Measurements from ENCODE around the gene RBM39.
"Not testable (repeated sequence)": the region's sequence is repeated elsewhere in the genome, so short reads cannot be mapped to it uniquely, and the experiment has no call there.

RBM39 gene

DNA sequence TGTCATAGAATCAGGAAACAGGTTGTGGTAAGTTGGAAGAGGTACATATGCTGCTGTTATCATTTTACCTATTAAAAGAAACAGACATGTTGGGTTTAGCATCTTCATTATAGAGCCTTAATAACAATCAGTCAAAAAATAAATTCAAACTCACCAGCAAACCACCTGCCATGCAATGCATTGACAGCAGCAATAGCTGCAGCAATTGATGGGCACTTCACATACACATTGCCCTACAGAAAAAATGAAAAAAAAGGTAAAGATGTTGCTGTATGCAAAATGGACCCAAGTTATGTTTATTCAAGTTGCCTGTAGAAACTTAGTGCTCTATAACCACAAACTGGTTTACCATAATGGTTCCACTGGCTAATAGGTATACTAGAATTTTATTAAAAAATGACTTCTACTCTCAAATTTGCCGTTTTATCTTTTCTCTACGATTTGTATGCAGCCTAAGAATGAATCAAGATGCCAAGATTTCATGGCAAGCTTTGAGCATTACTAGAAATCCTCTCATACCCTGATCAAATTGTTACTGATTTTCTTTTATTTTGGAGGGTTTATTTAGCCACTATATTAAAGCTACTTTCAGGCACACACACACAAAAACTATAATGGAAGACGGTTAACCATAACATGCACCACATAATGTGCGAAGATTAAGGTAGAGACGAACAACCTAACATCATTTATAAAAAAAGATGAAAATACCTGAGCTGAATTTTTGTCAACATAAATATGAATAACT is 37.4 kb downstream of the RBM39 start:
- DNase-seq = no peak

DNA sequence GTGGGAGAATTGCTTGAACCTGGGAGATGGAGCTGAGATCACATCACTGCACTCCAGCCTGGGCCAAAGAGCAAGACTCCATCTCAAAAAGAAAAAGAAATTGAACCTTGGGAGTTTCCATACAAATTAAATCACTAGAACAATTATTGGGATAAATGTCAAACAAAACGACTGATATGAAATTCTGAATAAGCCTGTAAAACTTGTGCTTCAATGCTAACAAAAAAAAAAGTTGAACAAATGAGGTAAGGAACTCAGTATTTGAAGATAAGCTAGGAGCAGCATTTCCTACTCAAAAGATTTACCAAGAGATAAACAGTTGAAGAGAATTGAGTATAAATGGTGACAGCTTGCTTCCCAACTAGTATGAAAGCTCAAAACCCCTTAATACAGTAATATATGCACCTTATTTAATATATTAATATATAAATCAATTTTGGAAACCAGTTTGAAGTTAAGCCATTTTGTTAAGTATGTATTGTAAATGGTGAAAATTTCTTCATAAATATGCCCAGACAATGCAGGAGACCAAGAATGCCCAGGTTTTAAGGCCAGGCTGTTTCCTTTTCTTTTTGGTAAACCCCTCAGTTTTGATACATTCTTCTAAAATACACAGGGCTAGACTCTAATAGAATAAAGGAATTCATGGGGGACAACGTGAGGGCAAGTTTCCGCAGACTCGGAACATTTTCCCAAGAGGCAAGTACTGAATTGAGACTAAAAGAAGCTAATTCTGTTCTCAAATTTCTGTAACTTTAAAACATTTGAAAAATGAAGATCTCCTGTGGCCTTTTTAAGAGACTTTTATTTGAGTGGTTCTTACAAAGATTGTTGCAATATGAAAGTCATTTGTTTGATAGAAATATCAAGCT is 39.0 kb downstream of the RBM39 start:
- DNase-seq = no peak

DNA sequence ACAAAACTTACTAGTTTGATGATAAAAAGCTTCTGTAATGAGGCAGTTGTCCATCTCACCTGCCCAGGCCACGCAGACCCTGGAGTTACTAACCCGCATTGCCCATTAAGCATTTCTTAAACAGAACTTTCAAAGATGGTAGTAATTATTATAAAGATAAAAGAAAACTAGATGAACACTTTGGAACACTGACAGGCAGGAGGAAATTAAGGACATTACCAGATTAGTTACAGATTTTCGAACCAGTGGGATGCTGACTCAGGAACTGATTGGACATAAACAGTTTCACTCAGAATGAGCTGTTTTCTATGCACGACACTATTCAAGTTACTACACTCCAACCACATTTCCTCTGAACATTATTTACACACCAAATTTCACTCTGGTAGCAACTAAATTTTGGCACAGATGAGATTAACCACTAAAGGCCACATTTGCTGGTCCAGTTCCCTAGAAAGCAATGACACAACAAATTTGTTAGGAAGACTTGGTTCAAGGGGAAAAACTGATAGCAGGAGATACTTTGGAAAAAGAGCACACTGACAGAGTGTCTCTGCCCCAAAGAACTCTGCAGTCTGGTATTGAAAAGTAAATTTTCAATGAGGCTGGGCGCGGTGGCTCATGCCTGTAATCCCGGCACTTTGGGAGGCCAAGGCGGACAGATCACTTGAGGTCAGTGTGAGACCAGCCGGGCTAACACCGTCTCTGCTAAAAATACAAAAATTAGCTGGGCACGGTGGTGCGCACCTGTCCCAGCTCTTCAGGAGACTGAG is 39.8 kb downstream of the RBM39 start:
- DNase-seq = no peak

GRCh38 chr20:35700625-35701148 is 41.4 kb downstream of the RBM39 start:
- no peak for DNase-seq

DNA sequence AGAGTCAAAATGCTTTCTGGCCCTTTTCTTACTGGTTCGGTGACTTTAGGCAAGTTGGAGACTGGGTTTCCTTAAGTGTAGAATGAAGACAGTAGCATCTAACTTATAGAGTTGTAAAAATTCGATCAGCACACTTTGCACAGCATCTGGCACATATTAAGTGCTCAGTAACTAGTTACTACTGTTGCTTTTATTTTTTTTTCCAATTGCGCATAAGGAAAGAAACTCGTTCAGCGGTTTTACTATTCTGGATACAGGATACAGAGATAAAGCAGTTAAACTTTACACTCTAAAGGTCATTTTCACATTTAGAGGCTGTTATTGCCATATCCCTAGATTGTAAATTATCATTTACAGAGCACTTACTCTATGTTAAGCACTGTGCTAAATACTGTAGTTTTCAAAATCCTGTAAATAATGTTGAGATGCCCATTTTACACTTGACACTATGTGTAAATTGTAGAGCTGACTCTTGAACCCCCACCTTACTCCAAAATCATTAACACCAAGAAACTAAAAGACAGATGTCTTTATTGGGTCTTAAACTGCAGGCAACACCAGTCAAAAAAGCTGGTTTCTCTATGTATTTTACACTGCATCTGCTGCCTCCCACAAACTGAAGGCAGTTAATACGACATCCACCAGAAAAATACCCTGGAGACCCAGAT is 42.0 kb downstream of the RBM39 start:
- no peak for DNase-seq

DNA sequence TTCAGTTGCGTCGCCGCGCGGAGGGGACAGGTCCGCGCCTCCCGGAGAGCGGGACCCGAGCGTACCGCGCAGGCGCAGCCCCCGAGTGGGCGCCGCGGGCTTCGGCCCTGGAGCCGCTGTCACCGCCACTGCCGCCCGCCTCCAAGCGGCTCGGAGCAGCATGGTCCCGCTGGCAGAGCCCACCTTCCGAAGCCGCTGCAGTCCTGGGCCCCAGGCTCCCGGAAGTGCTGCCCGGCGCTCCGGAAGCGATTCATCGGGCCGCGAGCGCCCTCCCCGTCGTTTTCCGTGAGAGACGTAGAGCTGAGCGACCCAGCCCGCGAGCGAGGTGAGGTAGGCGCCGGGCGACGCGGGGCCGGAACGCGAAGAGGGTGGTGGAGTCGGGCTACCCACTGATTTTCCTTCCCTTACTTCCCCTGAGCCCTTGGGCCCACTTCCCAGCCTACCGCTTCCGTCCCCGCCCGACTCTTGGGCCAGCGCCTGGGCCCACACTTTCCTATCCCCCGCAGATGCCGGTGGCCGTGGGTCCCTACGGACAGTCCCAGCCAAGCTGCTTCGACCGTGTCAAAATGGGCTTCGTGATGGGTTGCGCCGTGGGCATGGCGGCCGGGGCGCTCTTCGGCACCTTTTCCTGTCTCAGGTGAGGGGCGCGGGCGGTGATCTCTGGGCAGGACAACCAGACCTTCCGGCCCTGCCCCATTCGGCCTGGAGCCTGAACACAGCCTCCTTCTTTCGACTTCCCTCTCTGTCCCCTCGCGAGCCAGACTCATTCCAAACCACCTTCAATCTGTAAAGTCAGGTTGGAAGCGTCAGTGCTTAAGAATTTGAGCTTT is 42.7 kb downstream of the RBM39 start, which contains the start of the genes NFS1 and ROMO1:
Gene NFS1, minus strand, starts transcription at position 226 of the 830 bp plus-strand sequence. Its CDS starts 64 bp downstream, at position 162.
Gene ROMO1, plus strand, starts transcription at position 279 of the 830 bp plus-strand sequence. Its CDS starts 228 bp downstream, at position 507.
- DNase-seq = peak; percentile 67

DNA sequence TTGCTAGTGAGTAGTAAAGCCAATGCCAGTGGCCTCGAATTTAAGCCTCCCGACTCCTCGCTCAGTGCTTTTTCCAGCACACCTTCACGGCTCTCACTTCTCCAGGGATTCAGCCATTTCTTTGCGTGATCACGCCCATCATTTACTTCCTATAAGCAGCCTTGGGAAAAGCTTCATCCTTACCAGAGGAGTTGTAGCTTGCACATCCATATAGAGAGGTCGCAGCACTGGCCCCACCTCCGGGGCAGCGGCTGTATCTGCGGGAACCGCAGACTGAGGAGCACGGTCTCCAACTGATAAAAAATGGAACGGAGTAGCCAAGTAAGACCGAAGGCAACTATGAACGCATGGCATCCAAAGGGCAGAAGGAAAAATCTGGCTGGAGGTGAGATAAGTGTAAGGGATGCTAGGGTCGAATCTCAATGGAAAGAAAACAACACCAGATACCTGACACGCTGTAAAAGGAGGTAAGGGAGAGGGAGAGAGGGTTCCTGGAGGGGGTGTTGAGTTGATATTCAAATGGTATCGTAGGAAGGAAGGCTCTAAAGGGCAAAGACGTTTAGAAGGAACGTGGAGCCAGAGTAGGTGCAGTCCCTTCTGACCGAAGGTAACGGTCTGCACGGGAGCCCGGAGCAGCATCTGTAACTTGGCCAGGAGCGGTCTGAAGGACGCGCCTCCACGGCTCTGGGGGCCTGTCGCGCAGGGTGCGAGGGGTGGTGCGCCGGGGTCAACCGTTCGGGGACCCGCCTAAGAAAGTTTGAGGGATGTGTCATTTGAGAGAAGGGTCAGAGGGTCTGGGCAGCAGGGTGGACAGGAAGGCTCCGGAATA is 43.5 kb downstream of the RBM39 start:
- DNase-seq = no peak

DNA sequence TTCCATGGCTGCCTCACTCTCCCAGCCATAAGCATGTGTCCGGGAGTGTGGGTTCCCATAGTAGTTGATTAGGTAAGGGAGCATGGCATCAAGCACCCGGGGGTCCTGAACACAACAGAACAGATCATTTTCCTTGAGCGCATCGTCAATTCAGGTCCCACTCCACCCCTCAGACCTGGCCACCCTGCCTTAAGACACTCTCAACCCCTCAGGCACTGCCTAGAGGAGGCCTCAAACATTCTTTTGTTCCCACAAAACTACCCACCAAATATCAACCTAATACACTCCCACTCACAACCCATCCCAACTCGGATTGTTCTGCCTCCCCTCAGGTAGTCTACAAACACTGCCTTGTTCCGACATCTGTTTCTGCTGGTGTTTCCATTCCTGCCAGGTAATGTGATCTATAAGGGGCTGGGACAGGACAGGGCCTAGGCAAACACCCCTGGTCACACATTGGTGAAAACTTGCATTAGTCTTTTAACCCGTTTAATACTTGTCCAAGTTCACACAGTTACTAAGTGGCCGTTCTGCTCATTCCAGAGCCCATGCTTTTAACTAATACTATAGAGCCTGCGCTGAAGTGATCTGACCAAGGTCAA is 44.3 kb downstream of the RBM39 start:
- DNase-seq = no peak

- no peak for DNase-seq
These were observed 46.1 kb downstream of the RBM39 start for GRCh38 chr20:35695978-35696377.

GRCh38 chr20:35695245-35695749 is 46.8 kb downstream of the RBM39 start:
- DNase-seq = no peak

- no peak for DNase-seq
These were observed 51.8 kb downstream of the RBM39 start for GRCh38 chr20:35690265-35690664.

- DNase-seq = not testable (repeated sequence)
These were observed 55.2 kb downstream of the RBM39 start for GRCh38 chr20:35686872-35687271.

DNA sequence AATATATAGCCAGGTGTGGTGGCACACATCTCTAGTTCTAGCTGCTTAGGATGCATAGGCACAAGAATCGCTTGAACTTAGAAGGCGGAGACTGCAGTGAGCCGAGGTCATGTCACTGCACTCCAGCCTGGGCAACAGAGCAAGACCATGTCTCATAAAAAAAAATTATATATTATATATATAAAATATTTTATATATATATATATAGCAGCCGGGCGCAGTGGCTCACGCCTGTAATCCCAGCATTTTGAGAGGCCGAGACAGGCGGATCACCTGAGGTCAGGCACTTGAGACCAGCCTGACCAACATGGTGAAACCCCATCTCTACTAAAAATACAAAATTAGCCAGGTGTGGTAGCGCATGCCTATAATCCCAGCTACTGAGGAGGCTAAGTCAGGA is 56.7 kb downstream of the RBM39 start:
- not testable (repeated sequence) for DNase-seq

DNA sequence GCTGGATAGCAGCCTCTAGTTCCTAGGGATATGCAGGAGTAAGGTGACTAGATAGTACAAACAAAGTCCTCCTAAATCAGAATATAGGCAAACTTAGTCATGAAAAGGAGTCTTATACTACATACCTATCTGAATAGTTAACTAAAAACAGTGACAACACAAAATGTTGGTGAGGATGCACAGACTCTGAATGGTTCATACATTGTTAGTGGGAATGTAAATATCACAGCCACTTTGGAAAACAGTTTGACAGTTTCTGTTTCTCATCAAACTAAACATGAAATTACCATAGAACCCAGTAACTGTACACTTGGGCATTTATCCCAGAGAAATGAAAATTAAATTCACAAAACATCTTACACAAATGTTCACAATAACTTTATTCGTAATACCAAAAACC is 60.1 kb downstream of the RBM39 start:
- DNase-seq = no peak

GRCh38 chr20:35680452-35681183 is 61.4 kb downstream of the RBM39 start:
- no peak for DNase-seq

- no peak for DNase-seq
These were observed 67.1 kb downstream of the RBM39 start for GRCh38 chr20:35674921-35675320.

GRCh38 chr20:35673884-35674283 is 68.2 kb downstream of the RBM39 start:
- DNase-seq = no peak

- no peak for DNase-seq
These were observed 72.4 kb downstream of the RBM39 start for GRCh38 chr20:35669681-35670080.

GRCh38 chr20:35669221-35669620 is 72.8 kb downstream of the RBM39 start:
- no peak for DNase-seq

Data from NCI-H510A (cell line).